ENCODE data around the gene TRIM7.
"Not testable (repeated sequence)": the region's sequence is repeated elsewhere in the genome, so short reads cannot be mapped to it uniquely, and the experiment has no call there.

TRIM7 gene

DNA sequence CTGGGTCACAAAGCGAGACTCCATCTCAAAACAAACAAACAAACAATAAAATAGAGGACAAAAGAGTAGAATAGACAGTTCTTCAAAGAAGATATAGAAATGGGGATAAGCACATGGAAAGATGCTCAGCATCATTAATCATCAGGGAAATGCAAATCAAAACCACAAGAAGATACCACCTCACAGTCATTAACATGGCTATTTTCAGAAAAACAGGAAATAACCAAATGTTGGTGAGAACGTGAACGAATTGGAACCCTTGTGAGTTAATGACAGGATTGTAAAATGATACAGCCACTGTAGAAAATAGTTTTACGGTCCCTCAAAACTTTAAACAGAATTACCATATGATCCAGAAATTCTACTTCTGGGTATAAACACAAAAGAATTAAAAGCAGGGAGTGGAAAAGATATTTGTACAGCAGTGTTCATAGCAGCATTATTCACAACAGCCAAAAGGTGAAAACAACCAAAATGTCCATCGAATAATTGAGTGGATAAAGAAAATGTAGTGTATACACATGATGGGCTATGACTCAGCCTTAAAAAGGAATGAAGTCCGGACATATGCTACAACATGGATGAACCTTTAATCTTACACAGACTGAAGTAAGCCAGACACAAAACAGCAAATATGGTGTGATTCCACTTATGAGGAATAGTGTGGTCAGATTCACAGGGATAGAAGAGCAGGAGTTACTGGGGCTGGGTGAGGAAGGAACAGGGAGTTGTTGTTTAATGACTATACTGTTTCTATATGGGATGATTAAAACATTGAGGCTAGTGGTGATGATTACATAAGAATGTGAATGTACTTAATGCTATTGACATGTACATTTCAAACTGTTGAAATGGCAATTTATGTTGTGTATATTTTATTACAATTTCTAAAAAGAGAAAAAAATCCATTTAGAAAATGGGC, 37.9 kb downstream of the TRIM7 start:
- TF ChIP-seq, protein P1, sequence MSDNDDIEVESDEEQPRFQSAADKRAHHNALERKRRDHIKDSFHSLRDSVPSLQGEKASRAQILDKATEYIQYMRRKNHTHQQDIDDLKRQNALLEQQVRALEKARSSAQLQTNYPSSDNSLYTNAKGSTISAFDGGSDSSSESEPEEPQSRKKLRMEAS (IDR thresholded peaks at IDR 0.05; ENCODE audit: low read depth, low read length) = no peak
- TF ChIP-seq MYC (IDR thresholded peaks at IDR 0.05; ENCODE audit: low read depth, low read length) (no peak), POLR2A (IDR thresholded peaks at IDR 0.05; ENCODE audit: extremely low read depth, insufficient read length) (no peak)
- TF ChIP-seq, protein P2, sequence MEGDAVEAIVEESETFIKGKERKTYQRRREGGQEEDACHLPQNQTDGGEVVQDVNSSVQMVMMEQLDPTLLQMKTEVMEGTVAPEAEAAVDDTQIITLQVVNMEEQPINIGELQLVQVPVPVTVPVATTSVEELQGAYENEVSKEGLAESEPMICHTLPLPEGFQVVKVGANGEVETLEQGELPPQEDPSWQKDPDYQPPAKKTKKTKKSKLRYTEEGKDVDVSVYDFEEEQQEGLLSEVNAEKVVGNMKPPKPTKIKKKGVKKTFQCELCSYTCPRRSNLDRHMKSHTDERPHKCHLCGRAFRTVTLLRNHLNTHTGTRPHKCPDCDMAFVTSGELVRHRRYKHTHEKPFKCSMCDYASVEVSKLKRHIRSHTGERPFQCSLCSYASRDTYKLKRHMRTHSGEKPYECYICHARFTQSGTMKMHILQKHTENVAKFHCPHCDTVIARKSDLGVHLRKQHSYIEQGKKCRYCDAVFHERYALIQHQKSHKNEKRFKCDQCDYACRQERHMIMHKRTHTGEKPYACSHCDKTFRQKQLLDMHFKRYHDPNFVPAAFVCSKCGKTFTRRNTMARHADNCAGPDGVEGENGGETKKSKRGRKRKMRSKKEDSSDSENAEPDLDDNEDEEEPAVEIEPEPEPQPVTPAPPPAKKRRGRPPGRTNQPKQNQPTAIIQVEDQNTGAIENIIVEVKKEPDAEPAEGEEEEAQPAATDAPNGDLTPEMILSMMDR (IDR thresholded peaks at IDR 0.05; ENCODE audit: low read depth, low read length) = no peak
- DNase-seq (ENCODE audit: low read depth) = no peak
- H3K4me3 ChIP-seq (ENCODE audit: low read depth, low read length) = no peak overlapping the region

- H3K4me3 ChIP-seq (ENCODE audit: low read depth, low read length) = no peak overlapping the region
- peak; percentile 55 for DNase-seq (ENCODE audit: low read depth)
- no peak for TF ChIP-seq MYC (IDR thresholded peaks at IDR 0.05; ENCODE audit: low read depth, low read length)
Observed at GRCh38 chr5:181164076-181164952, 40.7 kb downstream of the TRIM7 start.

DNA sequence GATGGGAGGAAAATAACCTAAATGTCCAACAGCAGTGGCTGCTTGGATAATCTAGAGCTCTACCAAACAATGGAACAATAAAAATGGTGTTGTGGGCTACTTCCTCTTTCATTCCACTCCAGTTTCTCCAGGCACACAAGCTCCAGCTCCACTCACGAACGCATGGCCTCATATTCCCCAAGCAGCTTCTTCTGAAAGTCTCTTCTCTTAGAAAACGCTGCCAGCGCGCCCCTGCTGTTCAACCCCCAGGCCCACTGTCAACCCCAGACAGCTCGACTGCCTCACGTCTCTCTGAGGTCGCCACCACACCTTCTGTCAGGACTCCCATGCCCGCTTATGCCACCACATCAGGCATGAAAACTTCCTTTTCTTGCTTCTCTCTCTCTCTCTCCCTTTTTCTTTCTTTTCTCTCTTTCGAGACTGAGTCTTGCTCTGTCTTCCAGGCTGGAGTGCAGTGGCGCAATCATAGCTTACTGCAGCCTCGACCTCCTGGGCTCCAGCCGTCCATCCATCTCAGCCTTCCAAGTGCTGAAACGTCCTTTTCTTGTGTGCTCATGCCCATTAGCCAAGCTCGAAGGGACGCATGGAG, 41.4 kb downstream of the TRIM7 start:
- peak; percentile 88 for DNase-seq (ENCODE audit: low read depth)
- peak; percentile 54 for TF ChIP-seq MYC (IDR thresholded peaks at IDR 0.05; ENCODE audit: low read depth, low read length)
- TF ChIP-seq POLR2A (IDR thresholded peaks at IDR 0.05; ENCODE audit: extremely low read depth, insufficient read length) = no peak
- TF ChIP-seq, protein P2 (IDR thresholded peaks at IDR 0.05; ENCODE audit: low read depth, low read length) = peak; percentile 13
- TF ChIP-seq, protein P1 (IDR thresholded peaks at IDR 0.05; ENCODE audit: low read depth, low read length) = 0 out of 2 replicates have a peak, but pooled peaks have one; percentile 30
- peak overlapping the region; percentile 58 for H3K4me3 ChIP-seq (ENCODE audit: low read depth, low read length)

DNA sequence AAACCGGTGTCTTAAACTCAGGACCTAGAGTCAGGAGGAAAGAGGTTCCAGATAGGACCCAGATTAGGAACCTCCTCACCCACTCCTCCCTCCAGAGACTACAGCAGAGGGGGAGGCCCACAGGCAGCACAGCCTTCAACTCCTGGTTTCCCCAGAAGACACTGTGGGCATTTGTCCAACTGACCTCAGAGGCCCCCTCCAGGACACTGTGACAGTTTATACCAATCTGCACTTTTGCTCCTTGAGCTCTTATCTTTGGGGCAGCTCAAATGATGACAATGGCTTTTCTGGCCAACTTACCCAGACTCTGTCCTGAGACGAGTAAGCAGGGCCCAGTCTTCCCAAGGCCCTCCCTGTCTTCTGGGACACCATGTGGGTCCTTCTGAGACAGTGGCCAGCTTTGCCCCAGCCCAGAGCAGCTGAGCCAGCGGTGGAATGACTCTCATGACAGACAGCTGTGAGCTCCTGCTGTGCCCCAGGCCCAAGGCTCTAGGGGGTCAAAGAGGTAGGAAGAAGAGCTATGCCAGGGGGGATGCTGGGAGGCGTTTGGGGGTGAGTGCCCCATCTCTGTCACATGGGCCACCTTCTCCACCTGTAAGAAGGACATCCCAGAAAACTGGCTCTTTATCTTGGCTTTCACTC, 43.3 kb downstream of the TRIM7 start:
- TF ChIP-seq, protein P2 (IDR thresholded peaks at IDR 0.05; ENCODE audit: low read depth, low read length) = no peak
- no peak for TF ChIP-seq MYC (IDR thresholded peaks at IDR 0.05; ENCODE audit: low read depth, low read length)
- DNase-seq (ENCODE audit: low read depth) = no peak
- H3K4me3 ChIP-seq (ENCODE audit: low read depth, low read length) = no peak overlapping the region

- H3K4me3 ChIP-seq (ENCODE audit: low read depth, low read length); DNase-seq (ENCODE audit: low read depth): not testable (repeated sequence)
Observed at GRCh38 chr5:181160755-181161533, 44.1 kb downstream of the TRIM7 start.

GRCh38 chr5:181160152-181160754, 44.7 kb downstream of the TRIM7 start:
- no peak overlapping the region for H3K4me3 ChIP-seq (ENCODE audit: low read depth, low read length)
- DNase-seq (ENCODE audit: low read depth) = no peak
- TF ChIP-seq, protein P2 (IDR thresholded peaks at IDR 0.05; ENCODE audit: low read depth, low read length) = no peak
- TF ChIP-seq MYC (IDR thresholded peaks at IDR 0.05; ENCODE audit: low read depth, low read length) (no peak), POLR2A (IDR thresholded peaks at IDR 0.05; ENCODE audit: extremely low read depth, insufficient read length) (no peak)
- TF ChIP-seq, protein P1 (IDR thresholded peaks at IDR 0.05; ENCODE audit: low read depth, low read length) = no peak

All from NB4 (cell line).